H9 (cell line): ENCODE data around the gene TRRAP. TPM values are rescaled to one million over a fixed set of nuclear protein-coding genes. Genes with fewer than 3 reads are reported as not detected.

ENCODE experiments used
- DNase-seq: peaks from one replicate; pipeline ENCODE4 v3.0.0-alpha.2; 2017
- H2AFZ ChIP-seq: one replicate; pipeline ENCODE4 v1.6.1; 2013; ENCODE audit warnings: mild to moderate bottlenecking, low read length, control low read depth, moderate library complexity
- H2AK5ac ChIP-seq: 2 replicates; pipeline ENCODE4 v1.6.1; 2013; ENCODE audit warnings: low read length, control low read depth, mixed read lengths; ENCODE audit not compliant: insufficient read length
- H2BK120ac ChIP-seq: one replicate; pipeline ENCODE4 v1.6.1; 2013; ENCODE audit warnings: low read depth, mild to moderate bottlenecking, low read length, control low read depth, inconsistent platforms; ENCODE audit not compliant: poor library complexity, severe bottlenecking
- H2BK12ac ChIP-seq: 2 replicates; pipeline ENCODE4 v1.6.1; 2013; ENCODE audit warnings: low read length, control low read depth, mixed read lengths, low read depth; ENCODE audit not compliant: insufficient read length
- H2BK15ac ChIP-seq: 2 replicates; pipeline ENCODE4 v1.6.1; 2013; ENCODE audit warnings: low read depth, low read length, control low read depth
- H2BK20ac ChIP-seq: one replicate; pipeline ENCODE4 v1.6.1; 2013; ENCODE audit warnings: low read depth, mild to moderate bottlenecking, low read length, control low read depth, inconsistent platforms; ENCODE audit not compliant: poor library complexity, severe bottlenecking
- H2BK5ac ChIP-seq: 2 replicates; pipeline ENCODE4 v1.6.1; 2013; ENCODE audit warnings: low read length, control low read depth, mixed read lengths; ENCODE audit not compliant: insufficient read length
- H3K14ac ChIP-seq: 2 replicates; pipeline ENCODE4 v1.6.1; 2013; ENCODE audit warnings: low read length, control low read depth; ENCODE audit not compliant: insufficient read depth
- H3K18ac ChIP-seq: 2 replicates; pipeline ENCODE4 v1.6.1; 2013; ENCODE audit warnings: low read depth, mild to moderate bottlenecking, mixed read lengths, low read length, control low read depth; ENCODE audit not compliant: insufficient read length
- H3K23ac ChIP-seq: 2 replicates; pipeline ENCODE4 v1.6.1; 2013; ENCODE audit warnings: low read length, control low read depth, mixed read lengths, low read depth; ENCODE audit not compliant: insufficient read length
- H3K23me2 ChIP-seq: 2 replicates; pipeline ENCODE4 v1.6.1; 2013; ENCODE audit warnings: low read depth, mild to moderate bottlenecking, mixed read lengths, low read length, control low read depth; ENCODE audit not compliant: insufficient read length, poor library complexity, severe bottlenecking
- H3K27ac ChIP-seq: 2 replicates; pipeline ENCODE4 v1.5.1; 2013; ENCODE audit warnings: low read length, control low read depth, mixed read lengths, low read depth; ENCODE audit not compliant: insufficient read length
- H3K27me3 ChIP-seq: 2 replicates; pipeline ENCODE4 v1.6.1; 2013; ENCODE audit warnings: low read length, control low read depth, inconsistent platforms; ENCODE audit not compliant: insufficient read depth
- H3K4ac ChIP-seq: 2 replicates; pipeline ENCODE4 v1.6.1; 2013; ENCODE audit warnings: low read depth, mild to moderate bottlenecking, control low read depth, inconsistent platforms, low read length, moderate library complexity
- H3K4me1 ChIP-seq: 2 replicates; pipeline ENCODE4 v1.6.1; 2013; ENCODE audit warnings: low read length, control low read depth, inconsistent platforms; ENCODE audit not compliant: insufficient read depth
- H3K4me2 ChIP-seq: 2 replicates; pipeline ENCODE4 v1.6.1; 2013; ENCODE audit warnings: low read length, control low read depth, mixed read lengths; ENCODE audit not compliant: insufficient read length, insufficient read depth
- H3K56ac ChIP-seq: 2 replicates; pipeline ENCODE4 v1.6.1; 2013; ENCODE audit warnings: low read depth, mild to moderate bottlenecking, mixed read lengths, low read length, control low read depth; ENCODE audit not compliant: insufficient read length
- H3K79me1 ChIP-seq: 2 replicates; pipeline ENCODE4 v1.6.1; 2013; ENCODE audit warnings: low read depth, mild to moderate bottlenecking, moderate library complexity, low read length, control low read depth, inconsistent platforms; ENCODE audit not compliant: insufficient read depth, poor library complexity, severe bottlenecking
- H3K79me2 ChIP-seq: 2 replicates; pipeline ENCODE4 v1.6.1; 2013; ENCODE audit warnings: low read length, control low read depth, inconsistent platforms; ENCODE audit not compliant: insufficient read depth
- H3K9ac ChIP-seq: 2 replicates; pipeline ENCODE4 v1.6.1; 2013; ENCODE audit warnings: low read length, control low read depth, mixed read lengths; ENCODE audit not compliant: insufficient read length; ENCODE audit errors: extremely low read depth
- H3K9me3 ChIP-seq: one replicate; pipeline ENCODE4 v1.6.1; 2013; ENCODE audit warnings: low read depth, low read length, inconsistent platforms; ENCODE audit not compliant: control insufficient read depth
- H3T11ph ChIP-seq: one replicate; pipeline ENCODE4 v1.6.1; 2013; ENCODE audit warnings: mild to moderate bottlenecking, low read length, control low read depth, inconsistent platforms
- H4K20me1 ChIP-seq: one replicate; pipeline ENCODE4 v1.6.1; 2013; ENCODE audit not compliant: control insufficient read depth, insufficient read length, insufficient read depth
- H4K5ac ChIP-seq: 2 replicates; pipeline ENCODE4 v1.6.1; 2013; ENCODE audit warnings: low read depth, mild to moderate bottlenecking, mixed read lengths, low read length, control low read depth; ENCODE audit not compliant: insufficient read length
- H4K8ac ChIP-seq: replicated peaks from 2 replicates; pipeline ENCODE4 v1.6.1; 2013; ENCODE audit warnings: low read length, control low read depth, mixed read lengths, low read depth; ENCODE audit not compliant: insufficient read length
- H4K91ac ChIP-seq: 2 replicates; pipeline ENCODE4 v1.6.1; 2013; ENCODE audit warnings: low read depth, mild to moderate bottlenecking, moderate library complexity, mixed read lengths, low read length, control low read depth; ENCODE audit not compliant: insufficient read length
- H3K27ac Mint-ChIP-seq, 3 experiments: 2 replicates in 2 of 3; 3 replicates in 1 of 3; pipeline ENCODE4 v1.8.0; 2020 to 2021; ENCODE audit warnings: mixed read lengths in 3 of 3, mild to moderate bottlenecking in 1 of 3, moderate library complexity in 1 of 3
- H3K27me3 Mint-ChIP-seq: 2 replicates; pipeline ENCODE4 v1.8.0; 2021; ENCODE audit warnings: low read depth, mild to moderate bottlenecking, moderate library complexity, mixed read lengths
- H3K36me3 Mint-ChIP-seq, 3 experiments: 2 replicates in 2 of 3; 3 replicates in 1 of 3; pipeline ENCODE4 v1.8.0; 2020 to 2021; ENCODE audit warnings: low read depth in 3 of 3, mixed read lengths in 3 of 3; ENCODE audit not compliant: insufficient read depth in 1 of 3
- H3K4me1 Mint-ChIP-seq, 2 experiments: 2 replicates each; pipeline ENCODE4 v1.8.0; 2020; ENCODE audit warnings: mixed read lengths in 2 of 2
- H3K4me3 Mint-ChIP-seq, 2 experiments: 2 replicates in 1 of 2; 3 replicates in 1 of 2; pipeline ENCODE4 v1.8.0; 2020 to 2021; ENCODE audit warnings: mild to moderate bottlenecking in 2 of 2, mixed read lengths in 2 of 2, moderate library complexity in 1 of 2
- H3K9me3 Mint-ChIP-seq, 2 experiments: 2 replicates in 1 of 2; 3 replicates in 1 of 2; pipeline ENCODE4 v1.8.0; 2020; ENCODE audit warnings: mild to moderate bottlenecking in 2 of 2, mixed read lengths in 2 of 2, moderate library complexity in 1 of 2
- CTCF ChIP-seq: fragments of 200-600 bp; sonication (generic); conservative IDR thresholded peaks from 3 replicates; pipeline ENCODE4 v1.8.0; 2021; ENCODE audit warnings: antibody characterized with exemption, mild to moderate bottlenecking
- WGBS: extraction: QIAGEN DNeasy Blood & Tissue Kit; methylation state at CpG from one replicate; pipeline ENCODE4 v1.1.7; 2013; ENCODE audit warnings: missing lambda C conversion rate, low lambda C conversion rate, mixed read lengths; ENCODE audit not compliant: insufficient read length; ENCODE audit errors: extremely low coverage; 5-methylcytosine and 5-hydroxymethylcytosine counted together
- total RNA-seq: library from RNA; stranded (reverse); gene quantifications from 2 replicates; pipeline ENCODE4 v1.2.1, GENCODE V29; 2021

Gene TRRAP
- total RNA-seq, 1 experiment from 2014 or later = 58.6 TPM

DNA sequence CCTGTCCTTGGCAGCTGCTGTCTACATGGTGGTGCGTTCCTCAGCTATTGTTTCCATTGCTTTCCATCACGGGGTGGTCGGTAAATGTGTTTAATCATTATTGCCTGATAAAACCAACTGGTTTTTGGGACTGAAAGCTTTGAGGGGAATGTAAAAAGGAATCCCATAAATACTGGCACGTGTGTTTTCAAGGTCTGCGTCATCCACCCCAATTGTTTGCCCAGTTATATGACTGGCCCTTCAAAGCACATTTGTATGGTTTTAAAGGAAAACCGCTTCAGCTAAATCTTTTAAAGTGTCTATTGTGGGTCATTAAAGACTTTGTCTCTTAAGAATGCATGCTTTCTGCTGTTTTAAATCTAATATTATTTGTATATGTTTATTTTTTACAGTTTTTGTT is 65.0 kb downstream of the TRRAP start:
- Histone ChIP-seq H3K23ac (no peak overlapping the region), H3K4ac (no peak overlapping the region), H4K20me1 (no peaks in the 10 kb centered on the region), H2BK5ac (no peak overlapping the region), H2BK15ac (no peak overlapping the region), H3K27me3 (no peaks in the 10 kb centered on the region), H3T11ph (no peak overlapping the region), H2BK20ac (no peak overlapping the region), H3K18ac (no peak overlapping the region), H3K4me1 (no peaks in the 10 kb centered on the region), H2AFZ (no peak overlapping the region), H3K56ac (no peak overlapping the region), H2AK5ac (no peak overlapping the region), H4K8ac (no peak overlapping the region), H2BK12ac (no peak overlapping the region), H3K4me2 (no peak overlapping the region), H4K91ac (no peak overlapping the region), H3K23me2 (no peaks in the 10 kb centered on the region), H3K9ac (no peak overlapping the region), H3K9me3 (no peaks in the 10 kb centered on the region), H3K79me2 (no peaks in the 10 kb centered on the region), H3K27ac (no peak overlapping the region), H3K79me1 (no peaks in the 10 kb centered on the region), H4K5ac (no peak overlapping the region), H2BK120ac (no peak overlapping the region), H3K14ac (no peak overlapping the region)
- DNase-seq = no peak
- no peak for TF ChIP-seq CTCF
- WGBS = no CpG with 5 or more reads among the region's 6 CpGs
- Mint-ChIP-seq H3K36me3 (peaks cover 13 to 85% (median 64%) of the 10 kb centered on the region in 3 experiments; a peak in 6 of 7 replicates), H3K4me1 (no peaks in the 10 kb centered on the region), H3K4me3 (no peak overlapping the region), H3K27me3 (no peaks in the 10 kb centered on the region), H3K27ac (0 out of 7 replicates have a peak overlapping the region, but pooled peaks of 1 of the 3 experiments have one; percentile 45), H3K9me3 (no peaks in the 10 kb centered on the region)
